ENCODE results near the gene AMH. TPM values are rescaled to one million over a fixed set of nuclear protein-coding genes. Genes with fewer than 3 reads are reported as not detected.
A peak's percentile ranks its signal among the peaks of the same experiment; 100 is the strongest.

The AMH gene
- total and polyA plus RNA-seq, 2 of the 13 experiments (the other 11 are each of a cell fraction or from before 2014, with no cell fraction given): 0.03 to 0.18 TPM

DNA sequence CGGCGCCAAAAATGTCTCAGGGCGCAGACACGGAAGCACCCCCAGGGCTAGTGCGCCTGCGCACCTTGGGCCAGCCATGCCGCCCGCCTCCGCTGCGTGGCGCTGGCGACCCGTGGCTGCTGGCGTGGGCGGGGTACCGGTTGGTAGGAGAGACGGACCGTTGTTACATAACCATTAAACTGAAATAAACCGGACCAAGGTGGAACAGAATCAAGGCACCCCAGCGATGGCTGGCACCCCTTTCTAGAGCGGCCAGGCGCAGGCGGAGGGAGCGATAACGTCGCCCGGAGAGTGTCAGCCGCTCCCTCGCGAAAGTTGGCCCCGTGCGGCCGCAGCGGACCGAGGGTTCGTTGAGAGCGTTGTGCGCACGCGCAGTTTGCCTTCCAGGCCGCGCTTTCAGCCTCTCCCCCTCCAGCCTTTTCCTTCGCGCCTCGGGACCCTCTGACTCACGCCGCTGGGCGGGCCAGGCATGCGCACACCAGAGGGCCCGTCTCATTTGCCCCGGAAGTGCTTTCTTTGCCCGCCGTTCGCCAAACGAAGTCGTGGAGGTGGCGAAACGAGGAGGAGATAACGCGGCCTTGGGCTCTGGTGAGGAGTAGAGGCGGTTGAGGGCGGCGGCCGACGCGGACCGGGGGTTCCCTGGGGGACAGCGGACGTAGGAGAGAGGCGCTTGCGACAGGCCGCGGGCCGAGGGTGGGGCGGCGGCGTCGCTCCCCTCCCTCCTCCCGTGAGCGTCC, 12.6 kb upstream of the AMH start, which contains the start of the genes PLEKHJ1 and SF3A2 (continued):
- TF ChIP-seq ZNF318 (CRISPR knock-in tag; IDR thresholded peaks at IDR 0.05): peak; percentile 61
- TF ChIP-seq NAIF1 (CRISPR knock-in tag; IDR thresholded peaks at IDR 0.05; ENCODE audit: borderline replicate concordance): peak; percentile 85
- peak; percentile 89 for TF ChIP-seq E2F5 (CRISPR knock-in tag; conservative IDR thresholded peaks at IDR 0.05)
- peak; percentile 49 for TF ChIP-seq CREB1 (IDR thresholded peaks at IDR 0.05)
- no peak; the same call in 1 of the 2 replicates for TF ChIP-seq CREB1 (CRISPR knock-in tag; IDR thresholded peaks at IDR 0.05)
- no peak for TF ChIP-seq FOXA1 (IDR thresholded peaks at IDR 0.05)
- TF ChIP-seq FOXA1 (CRISPR knock-in tag; IDR thresholded peaks at IDR 0.05): 0 out of 2 replicates have a peak, but pooled peaks have one; percentile 5
- 0 out of 4 replicates have a peak, but pooled peaks of 1 of the 2 experiments have one; percentile 0 for TF ChIP-seq MAFK (conservative IDR thresholded peaks at IDR 0.05 in 1 of 2, IDR thresholded peaks at IDR 0.05 in 1 of 2; ENCODE audit: low read length in 2 of 2)
- TF ChIP-seq ZNF30 (CRISPR knock-in tag; IDR thresholded peaks at IDR 0.05): peak; percentile 96
- peak; percentile 98 for TF ChIP-seq ZNF234 (CRISPR knock-in tag; conservative IDR thresholded peaks at IDR 0.05)
- no peak; the same call in 1 of the 2 replicates for TF ChIP-seq AKNA (CRISPR knock-in tag; IDR thresholded peaks at IDR 0.05; ENCODE audit: borderline replicate concordance)
- TF ChIP-seq ZNF546 (CRISPR knock-in tag; conservative IDR thresholded peaks at IDR 0.05): peak; percentile 97
- no peak for TF ChIP-seq SP1 (IDR thresholded peaks at IDR 0.05)
- peak; percentile 55; the same call in 1 of the 2 replicates for TF ChIP-seq SP1 (CRISPR knock-in tag; IDR thresholded peaks at IDR 0.05)
- TF ChIP-seq CBX5 (CRISPR knock-in tag; IDR thresholded peaks at IDR 0.05; ENCODE audit: borderline replicate concordance): peak; percentile 85; the same call in 1 of the 2 replicates
- peak; percentile 19; the same call in 1 of the 2 replicates for TF ChIP-seq STAT5B (CRISPR knock-in tag; IDR thresholded peaks at IDR 0.05)

Measured in HepG2 (cell line).